ENCODE results near the gene HMBS.
"Not testable (repeated sequence)": the region's sequence is repeated elsewhere in the genome, so short reads cannot be mapped to it uniquely, and the experiment has no call there.

The HMBS gene

DNA sequence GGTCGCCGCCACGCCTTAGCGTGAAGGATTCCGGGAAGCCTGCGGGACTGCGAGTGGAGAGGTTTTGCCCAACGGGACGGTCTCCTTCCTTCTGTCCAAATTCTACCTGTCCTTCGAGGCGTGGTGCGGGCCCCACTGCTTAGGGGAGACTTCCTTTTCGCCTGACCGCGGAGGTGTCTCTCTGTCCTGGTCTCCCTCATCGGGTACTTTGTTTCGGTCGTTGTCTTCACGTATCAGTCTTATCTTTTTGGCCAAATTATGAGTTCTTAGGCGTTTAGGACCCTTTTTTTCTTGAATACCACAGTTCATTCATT, 37.1 kb downstream of the HMBS start:
- no peaks in the 10 kb centered on the region for H3K9me3 Mint-ChIP-seq
- no peak for DNase-seq
- peaks cover 27 to 40% of the 10 kb centered on the region in 2 donors for H3K4me1 Mint-ChIP-seq (ENCODE audit: low read depth in 2 of 2)
- ATAC-seq (replicated peaks) = no peak
- peak overlapping the region; percentile 85 to 91 for H3K4me3 Mint-ChIP-seq
- peaks cover 25% of the 10 kb centered on the region for H3K36me3 Mint-ChIP-seq (ENCODE audit: insufficient read depth)
- peak overlapping the region; percentile 81 to 94 for H3K27ac Mint-ChIP-seq
- no peaks in the 10 kb centered on the region for H3K27me3 Mint-ChIP-seq

- ATAC-seq (replicated peaks) (no peak), DNase-seq (no peak)
- H3K9me3 Mint-ChIP-seq = no peaks in the 10 kb centered on the region
- H3K27me3 Mint-ChIP-seq = no peaks in the 10 kb centered on the region
- no peak overlapping the region for H3K4me3 Mint-ChIP-seq
- peaks cover 22 to 39% of the 10 kb centered on the region in 2 donors for H3K4me1 Mint-ChIP-seq (ENCODE audit: low read depth in 2 of 2)
- peaks cover 59% of the 10 kb centered on the region for H3K36me3 Mint-ChIP-seq (ENCODE audit: insufficient read depth)
- no peak overlapping the region for H3K27ac Mint-ChIP-seq
These were observed 41.1 kb downstream of the HMBS start for GRCh38 chr11:119125821-119126220.

DNA sequence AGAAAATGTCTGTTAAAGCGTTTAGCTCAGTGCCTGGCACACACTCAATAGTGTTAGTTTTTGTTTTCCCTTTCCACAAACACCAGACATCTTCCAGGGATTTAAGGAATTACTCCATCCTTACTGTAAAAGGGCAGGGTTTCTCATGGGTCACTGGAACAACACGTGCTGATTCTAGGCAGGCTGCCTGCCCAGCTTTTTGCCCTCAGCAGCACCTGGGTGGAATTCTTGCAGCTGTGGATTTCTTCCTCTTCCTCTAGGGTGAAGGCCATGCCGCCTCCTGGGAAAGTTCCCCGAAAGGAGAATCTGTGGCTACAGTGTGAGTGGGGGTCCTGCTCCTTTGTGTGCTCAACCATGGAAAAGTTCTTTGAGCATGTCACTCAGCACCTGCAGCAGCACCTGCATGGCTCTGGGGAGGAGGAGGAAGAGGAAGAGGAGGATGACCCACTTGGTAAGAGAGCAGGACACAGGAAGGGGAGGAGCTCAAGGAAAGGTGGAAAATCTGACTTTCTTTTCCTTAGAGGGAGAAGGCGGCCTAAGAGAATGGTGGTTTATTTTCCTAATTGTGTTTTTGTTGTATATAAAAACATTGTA, 42.1 kb downstream of the HMBS start:
- Mint-ChIP-seq H3K9me3 (no peaks in the 10 kb centered on the region), H3K27ac (peak overlapping the region; percentile 73 to 81), H3K27me3 (no peaks in the 10 kb centered on the region), H3K36me3 (ENCODE audit: insufficient read depth) (peaks cover 59% of the 10 kb centered on the region), H3K4me3 (no peak overlapping the region), H3K4me1 (ENCODE audit: low read depth in 2 of 2) (peaks cover 19 to 32% of the 10 kb centered on the region in 2 donors)
- ATAC-seq (replicated peaks) = no peak
- DNase-seq = no peak

DNA sequence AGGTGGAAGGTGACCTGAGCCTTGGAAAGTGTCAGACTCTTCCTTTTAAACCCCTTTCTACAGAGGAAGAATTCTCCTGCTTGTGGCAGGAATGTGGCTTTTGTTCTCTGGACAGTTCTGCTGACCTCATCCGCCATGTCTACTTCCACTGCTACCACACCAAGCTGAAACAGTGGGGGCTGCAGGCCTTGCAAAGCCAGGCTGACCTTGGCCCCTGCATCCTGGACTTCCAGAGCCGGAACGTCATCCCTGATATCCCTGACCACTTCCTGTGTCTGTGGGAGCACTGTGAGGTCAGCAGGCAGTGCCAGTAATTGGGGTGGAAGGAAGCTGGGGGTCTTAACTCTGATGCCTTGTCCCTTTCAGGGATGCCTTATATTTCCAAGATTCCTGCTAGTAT, 46.0 kb downstream of the HMBS start:
- Mint-ChIP-seq H3K27me3 (no peaks in the 10 kb centered on the region), H3K9me3 (no peaks in the 10 kb centered on the region), H3K27ac (no peak overlapping the region), H3K4me3 (no peak overlapping the region), H3K4me1 (ENCODE audit: low read depth in 2 of 2) (peaks cover 5 to 8% of the 10 kb centered on the region in 2 donors), H3K36me3 (ENCODE audit: insufficient read depth) (peaks cover 57% of the 10 kb centered on the region)
- DNase-seq (no peak), ATAC-seq (replicated peaks) (no peak)

GRCh38 chr11:119134389-119134978, 49.8 kb downstream of the HMBS start:
- H3K27me3 Mint-ChIP-seq = peaks cover 7 to 9% of the 10 kb centered on the region in 2 donors
- H3K27ac Mint-ChIP-seq = no peak overlapping the region
- H3K4me3 Mint-ChIP-seq = no peak overlapping the region
- ATAC-seq (replicated peaks) = peak; percentile 33
- DNase-seq = no peak
- H3K4me1 Mint-ChIP-seq (ENCODE audit: low read depth in 2 of 2) = no peaks in the 10 kb centered on the region
- H3K36me3 Mint-ChIP-seq (ENCODE audit: insufficient read depth) = peaks cover 31% of the 10 kb centered on the region
- H3K9me3 Mint-ChIP-seq = no peaks in the 10 kb centered on the region

DNA sequence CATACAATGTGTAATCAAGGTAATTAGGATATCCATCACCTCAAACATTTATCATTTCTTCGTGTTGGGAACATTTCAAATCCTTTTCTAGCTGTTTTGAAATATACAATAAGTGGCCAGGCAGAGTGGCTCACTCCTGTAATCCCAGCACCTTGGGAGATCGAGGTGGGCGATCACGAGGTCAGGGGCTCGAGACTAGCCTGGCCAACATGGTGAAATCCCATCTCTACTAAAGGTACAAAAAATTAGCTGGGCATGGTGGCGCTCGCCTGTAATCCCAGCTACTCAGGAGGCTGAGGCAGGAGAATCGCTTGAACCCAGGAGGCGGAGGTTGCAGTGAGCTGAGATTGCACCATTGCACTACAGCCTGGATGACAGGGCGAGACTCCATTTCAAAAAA, 54.6 kb downstream of the HMBS start:
- DNase-seq; H3K9me3 Mint-ChIP-seq; H3K4me3 Mint-ChIP-seq; H3K36me3 Mint-ChIP-seq (ENCODE audit: insufficient read depth); H3K27ac Mint-ChIP-seq; H3K4me1 Mint-ChIP-seq (ENCODE audit: low read depth in 2 of 2); ATAC-seq (replicated peaks): not testable (repeated sequence)
- H3K27me3 Mint-ChIP-seq = peaks cover 22 to 26% of the 10 kb centered on the region in 2 donors

Measured in effector memory CD8-positive, alpha-beta T cell (primary cell).